Endothelial cell of umbilical vein (primary cell): ENCODE measurements around the gene KLHL25. TPM values are rescaled to one million over a fixed set of nuclear protein-coding genes. Genes with fewer than 3 reads are reported as not detected.

Experiments used
- BruUV-seq: library from RNA; stranded (reverse); fragments of 400-500 nt; replicated peaks from 2 replicates; lab custom pipeline; 2021; lab: Mats Ljungman, UMichigan
- CTCF ChIA-PET: fragments of 300-600, 350-600 bp; sonication (Branson Sonifier 250); formaldehyde crosslinking; loops from one replicate; lab custom pipeline; 2021; ENCODE audit warnings: antibody characterized with exemption, inconsistent platforms; lab: Charles Lee
- POLR2A ChIA-PET: fragments of 300-600, 350-600 bp; sonication (Branson Sonifier 250); formaldehyde crosslinking; loops from one replicate; lab custom pipeline; 2021; ENCODE audit warnings: antibody characterized with exemption, inconsistent platforms; lab: Charles Lee
- DNase-seq: peaks from one replicate; pipeline ENCODE4 v3.0.0-alpha.2; 2011; ENCODE audit warnings: low read depth, low spot score
- FAIRE-seq: peaks from 2 replicates; lab custom pipeline; 2011; peaks lifted over from hg19 to GRCh38; lab: Jason Lieb, UNC
- H2AFZ ChIP-seq: 2 replicates; pipeline ENCODE4 v1.6.0; 2012; ENCODE audit warnings: low read depth, low read length, control low read depth, inconsistent platforms
- H3K27ac ChIP-seq: 2 replicates; pipeline ENCODE4 v1.5.1; 2011; ENCODE audit warnings: low read depth, mild to moderate bottlenecking, control low read depth, low read length, moderate library complexity; ENCODE audit not compliant: insufficient read depth
- H3K27me3 ChIP-seq, 2 experiments: 2 replicates each; pipeline versions ENCODE4 v1.6.0 to v1.6.1; 2011; ENCODE audit warnings: low read length in 2 of 2, mixed read lengths in 1 of 2; ENCODE audit not compliant: control insufficient read depth in 2 of 2, insufficient read depth in 2 of 2
- H3K36me3 ChIP-seq, 2 experiments: 2 replicates in 1 of 2; 3 replicates in 1 of 2; pipeline ENCODE4 v1.5.1; 2011; ENCODE audit warnings: low read length in 2 of 2, mild to moderate bottlenecking in 1 of 2, moderate library complexity in 1 of 2; ENCODE audit not compliant: control insufficient read depth in 2 of 2, insufficient read depth in 2 of 2; ENCODE audit errors: extremely low read depth in 1 of 2
- H3K4me1 ChIP-seq: 3 replicates; pipeline ENCODE4 v1.5.1; 2011; ENCODE audit warnings: mild to moderate bottlenecking, low read length; ENCODE audit not compliant: control insufficient read depth, insufficient read depth; ENCODE audit errors: extremely low read depth
- H3K4me2 ChIP-seq: 2 replicates; pipeline ENCODE4 v1.6.1; 2011; ENCODE audit warnings: low read length, control low read depth, mixed read lengths; ENCODE audit not compliant: insufficient read depth
- H3K4me3 ChIP-seq, 3 experiments: fragments of 200-600 bp in 1 of 3; sonication (generic), shearing (Covaris generic) in 1 of 3; replicated peaks in 1 of 3; 2 replicates each; pipeline ENCODE4 v1.5.1; 2011 to 2016; ENCODE audit warnings: control low read depth in 3 of 3, low read length in 3 of 3, mild to moderate bottlenecking in 2 of 3, inconsistent platforms in 1 of 3, low read depth in 1 of 3, moderate library complexity in 1 of 3; ENCODE audit not compliant: insufficient read depth in 1 of 3
- H3K79me2 ChIP-seq: 2 replicates; pipeline ENCODE4 v1.6.0; 2012; ENCODE audit warnings: low read length, inconsistent platforms; ENCODE audit not compliant: control insufficient read depth, insufficient read depth
- H3K9ac ChIP-seq: replicated peaks from 2 replicates; pipeline ENCODE3; 2011; ENCODE audit warnings: low read length, control low read depth; ENCODE audit not compliant: insufficient read depth; ENCODE audit errors: extremely low read depth
- H3K9me1 ChIP-seq: replicated peaks from 3 replicates; pipeline ENCODE4 v1.6.0; 2011; ENCODE audit warnings: mild to moderate bottlenecking, low read length; ENCODE audit not compliant: control insufficient read depth, insufficient read depth; ENCODE audit errors: extremely low read depth
- H3K9me3 ChIP-seq: replicated peaks from 2 replicates; pipeline ENCODE4 v1.5.1; 2012; ENCODE audit warnings: low read length, inconsistent platforms; ENCODE audit not compliant: control insufficient read depth, insufficient read depth
- H4K20me1 ChIP-seq: replicated peaks from 2 replicates; pipeline ENCODE3; 2011; ENCODE audit warnings: mild to moderate bottlenecking, low read length; ENCODE audit not compliant: control insufficient read depth, insufficient read depth; ENCODE audit errors: extremely low read depth
- CTCF ChIP-seq, 2 donors: IDR thresholded peaks; 1 replicate in 1 of 2; 2 replicates in 1 of 2; pipeline ENCODE4 v1.5.1; 2011; ENCODE audit warnings: low read length in 2 of 2, mild to moderate bottlenecking in 2 of 2, moderate library complexity in 2 of 2, control low read depth in 1 of 2, inconsistent platforms in 1 of 2, low read depth in 1 of 2; ENCODE audit not compliant: insufficient read depth in 1 of 2; ENCODE audit errors: extremely low read depth in 1 of 2
- EZH2 ChIP-seq: IDR thresholded peaks from 2 replicates; pipeline ENCODE4 v1.6.1; 2012; ENCODE audit warnings: borderline replicate concordance, low read depth, mild to moderate bottlenecking, moderate library complexity, low read length, inconsistent platforms; ENCODE audit not compliant: severe bottlenecking
- FOS ChIP-seq: IDR thresholded peaks from 2 replicates; pipeline ENCODE4 v1.6.1; 2011; ENCODE audit warnings: mild to moderate bottlenecking, low read length, moderate library complexity, borderline replicate concordance; ENCODE audit not compliant: insufficient read depth
- GATA2 ChIP-seq: IDR thresholded peaks from 2 replicates; pipeline ENCODE4 v1.7.0; 2011; ENCODE audit warnings: low read depth, mild to moderate bottlenecking, moderate library complexity, mixed read lengths, low read length; ENCODE audit not compliant: insufficient read length, insufficient read depth
- JUN ChIP-seq: IDR thresholded peaks from 2 replicates; pipeline ENCODE4 v1.6.1; 2011; ENCODE audit warnings: borderline replicate concordance, low read depth; ENCODE audit not compliant: insufficient read length, insufficient read depth
- MYC ChIP-seq: IDR thresholded peaks from one replicate; pipeline ENCODE4 v1.6.1; 2011; ENCODE audit warnings: mild to moderate bottlenecking, low read depth, low read length
- POLR2A ChIP-seq: IDR thresholded peaks from 2 replicates; pipeline ENCODE4 v1.6.1; 2012; ENCODE audit warnings: low read depth, mild to moderate bottlenecking, control low read depth, low read length
- POLR2AphosphoS5 ChIP-seq: IDR thresholded peaks from 2 replicates; pipeline ENCODE4 v1.6.1; 2012; ENCODE audit warnings: low read depth, mild to moderate bottlenecking, control low read depth, low read length, moderate library complexity; ENCODE audit not compliant: insufficient read depth
- dilution Hi-C: fragments of 300-500 bp; cut with MboI; formaldehyde crosslinking; loops from one replicate; pipeline ENCODE4 v1.15.0; 2019; ENCODE audit warnings: low sequenced_read_pairs; ENCODE audit not compliant: extremely low pct_ligation_motif_present
- intact Hi-C: fragments of 100-400 bp; cut with micrococcal nuclease; formaldehyde crosslinking; loops from one replicate; pipeline ENCODE4 v1.10.0; 2022
- polyA plus RNA-seq, 4 experiments: library from polyadenylated mRNA; depleted of rRNA in 3 of 4; stranded (reverse) in 3 of 4; unstranded in 1 of 4; fragments of >200 nt; gene quantifications; 2 replicates each; pipeline versions ENCODE4 v1.2.1 to v1.2.3, GENCODE V29; 2011 to 2012; ENCODE audit warnings: missing spikeins in 1 of 4
- total RNA-seq: library from RNA; stranded (reverse); gene quantifications from 2 replicates; pipeline ENCODE4 v1.2.3, GENCODE V29; 2021
- TF ChIP-seq, protein P1 (sequence below): IDR thresholded peaks from 2 replicates; pipeline ENCODE4 v1.6.1; 2011; ENCODE audit not compliant: insufficient read depth, insufficient read length

Gene KLHL25
- total and polyA plus RNA-seq, 2 donors (not counting 3 experiments of a cell fraction or from before 2014, with no cell fraction given) = 5.4 to 6.4 TPM

DNA sequence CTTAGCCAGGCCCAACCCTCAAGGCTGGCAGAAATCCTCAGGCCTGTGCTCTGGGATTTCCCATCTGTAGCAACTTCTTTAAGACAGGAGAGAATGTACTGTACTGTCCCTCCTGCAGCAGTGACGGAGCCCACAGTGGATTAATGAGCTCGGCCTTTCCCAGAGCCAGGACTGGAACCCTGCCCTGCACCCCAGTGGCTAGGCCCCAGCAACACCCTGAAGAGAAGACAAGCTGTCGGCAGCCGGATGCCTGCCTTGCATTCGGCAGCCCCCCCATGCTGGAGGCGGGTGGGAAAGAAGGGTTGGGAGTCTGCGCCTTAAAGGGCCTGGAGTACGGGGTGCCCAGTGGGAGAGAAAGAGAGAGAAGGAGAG lies 32.0 kb downstream of the KLHL25 start:
- Histone ChIP-seq H3K36me3 (no peaks in the 10 kb centered on the region), H3K9me1 (no peaks in the 10 kb centered on the region), H3K4me2 (no peak overlapping the region), H4K20me1 (no peaks in the 10 kb centered on the region), H3K9ac (no peak overlapping the region), H3K4me3 (no peak overlapping the region), H3K27me3 (no peaks in the 10 kb centered on the region), H3K4me1 (no peaks in the 10 kb centered on the region), H3K9me3 (no peaks in the 10 kb centered on the region), H3K27ac (no peak overlapping the region), H3K79me2 (no peaks in the 10 kb centered on the region), H2AFZ (no peak overlapping the region)
- DNase-seq = no peak
- dilution Hi-C loops (no loop called here), intact Hi-C loops (no loop called here)
- TF ChIP-seq GATA2 (no peak), POLR2A (no peak), CTCF (IDR thresholded peaks at IDR 0.05; ENCODE audit: extremely low read depth in 1 of 2, insufficient read depth in 1 of 2, low read depth in 1 of 2, low read length in 2 of 2) (no peak), POLR2AphosphoS5 (no peak), EZH2 (no peak), MYC (no peak), JUN (no peak), FOS (no peak)
- TF ChIP-seq, protein P1, sequence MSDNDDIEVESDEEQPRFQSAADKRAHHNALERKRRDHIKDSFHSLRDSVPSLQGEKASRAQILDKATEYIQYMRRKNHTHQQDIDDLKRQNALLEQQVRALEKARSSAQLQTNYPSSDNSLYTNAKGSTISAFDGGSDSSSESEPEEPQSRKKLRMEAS = no peak
- ChIA-PET CTCF (interaction anchor here (1.4 kb wide), 1 partner anchor 12 kb away, joined by 3 read pairs; no protein-coding TSS in a partner anchor), POLR2A (no interaction called here)
- no TSS peak for BruUV-seq
- FAIRE-seq = no peak
